HepG2 (cell line): Measurements from ENCODE around the gene DNASE2B. TPM values are rescaled to one million over a fixed set of nuclear protein-coding genes. Genes with fewer than 3 reads are reported as not detected.

Source experiments
- ATAC-seq: fragments of 200-7000 bp; cut with Tn5 transposase; 3 replicates; pipeline ENCODE4 v1.9.1; 2020; ENCODE audit warnings: mild to moderate bottlenecking, moderate library complexity
- BruUV-seq: library from RNA; stranded (reverse); fragments of 400-500 nt; replicated peaks from 2 replicates; lab custom pipeline; 2021; lab: Mats Ljungman, UMichigan
- CTCF ChIA-PET: fragments of 300-600 bp; formaldehyde crosslinking; extraction: SDS; loops from one replicate; lab custom pipeline; 2021; ENCODE audit warnings: low total read pairs, inconsistent platforms, low intra/inter-chr PET ratio; lab: Yijun Ruan, JAX
- POLR2A ChIA-PET: fragments of 350-600 bp; sonication (Branson Sonifier 250); formaldehyde crosslinking; loops from one replicate; lab custom pipeline; 2020; ENCODE audit warnings: antibody characterized with exemption, inconsistent platforms; lab: Yijun Ruan, JAX
- DNase-seq: peaks from one replicate; pipeline ENCODE4 v3.0.0-alpha.2; 2015; ENCODE audit warnings: low spot score
- FAIRE-seq: peaks from 3 replicates; lab custom pipeline; 2011; peaks lifted over from hg19 to GRCh38; lab: Jason Lieb, UNC
- H2AFZ ChIP-seq: one replicate; pipeline ENCODE4 v1.6.1; 2011; ENCODE audit warnings: low read length, inconsistent platforms
- H3K27ac ChIP-seq: fragments of 300-600 bp; 3 replicates; pipeline ENCODE4 v1.8.0; 2011; ENCODE audit warnings: mixed run types, mild to moderate bottlenecking, mixed read lengths, low read length, inconsistent platforms; ENCODE audit not compliant: insufficient read depth; ENCODE audit errors: extremely low read length
- H3K27me3 ChIP-seq, 2 experiments: fragments of 200-600 bp in 1 of 2; 2 replicates in 1 of 2; 3 replicates in 1 of 2; pipeline versions ENCODE4 v1.6.0 to v1.8.0; 2011; ENCODE audit warnings: low read length in 2 of 2, mild to moderate bottlenecking in 2 of 2, moderate library complexity in 2 of 2, inconsistent platforms in 1 of 2; ENCODE audit not compliant: insufficient read depth in 2 of 2, control insufficient read depth in 1 of 2
- H3K36me3 ChIP-seq, 2 experiments: fragments of 200-600 bp in 1 of 2; replicated peaks in 1 of 2; 2 replicates in 1 of 2; 3 replicates in 1 of 2; pipeline versions ENCODE4 v1.5.1 to v1.8.0; 2011; ENCODE audit warnings: low read length in 2 of 2, inconsistent platforms in 1 of 2; ENCODE audit not compliant: insufficient read depth in 2 of 2, control insufficient read depth in 1 of 2
- H3K4me1 ChIP-seq: 2 replicates; pipeline ENCODE4 v1.5.1; 2012; ENCODE audit warnings: low read length, inconsistent platforms; ENCODE audit not compliant: insufficient read depth
- H3K4me2 ChIP-seq: 2 replicates; pipeline ENCODE4 v1.6.0; 2011; ENCODE audit warnings: low read depth, low read length, inconsistent platforms
- H3K4me3 ChIP-seq, 3 experiments: fragments of 200-600 bp in 1 of 3; sonication (generic), shearing (Covaris generic) in 1 of 3; replicated peaks in 1 of 3; 2 replicates each; pipeline ENCODE4 v1.5.1; 2011 to 2016; ENCODE audit warnings: low read length in 3 of 3, inconsistent platforms in 2 of 3, low read depth in 2 of 3, mild to moderate bottlenecking in 2 of 3, control low read depth in 1 of 3, mixed read lengths in 1 of 3; ENCODE audit not compliant: insufficient read depth in 1 of 3
- H3K79me2 ChIP-seq: one replicate; pipeline ENCODE4 v1.6.1; 2011; ENCODE audit warnings: low read length, inconsistent platforms; ENCODE audit not compliant: insufficient read depth
- H3K9ac ChIP-seq: 2 replicates; pipeline ENCODE4 v1.6.0; 2011; ENCODE audit warnings: mild to moderate bottlenecking, low read depth, low read length, inconsistent platforms; ENCODE audit not compliant: insufficient read depth
- H3K9me3 ChIP-seq: 2 replicates; pipeline ENCODE4 v1.5.1; 2012; ENCODE audit warnings: mild to moderate bottlenecking, low read length
- H4K20me1 ChIP-seq: 2 replicates; pipeline ENCODE4 v1.6.0; 2011; ENCODE audit warnings: inconsistent platforms, mild to moderate bottlenecking, low read length, moderate library complexity; ENCODE audit not compliant: insufficient read depth
- CEBPB ChIP-seq: IDR thresholded peaks from 2 replicates; pipeline ENCODE4 v1.6.1; 2011; ENCODE audit warnings: low read depth, low read length, improper control_type of control experiment, borderline replicate concordance
- YY1 ChIP-seq: IDR thresholded peaks from 2 replicates; pipeline ENCODE4 v1.6.1; 2011; ENCODE audit warnings: low read length, low read depth, moderate library complexity, mild to moderate bottlenecking; ENCODE audit not compliant: insufficient read depth, insufficient replicate concordance
- ZFP36 ChIP-seq: fragments of 150-350 bp; IDR thresholded peaks from 2 replicates; pipeline ENCODE4 v1.6.1; 2018; ENCODE audit warnings: borderline replicate concordance, low read length, low read depth; ENCODE audit not compliant: partially characterized antibody
- ZNF432 ChIP-seq: sonication (generic); formaldehyde crosslinking; IDR thresholded peaks from 2 replicates; pipeline ENCODE4 v1.5.0; 2020; ENCODE audit warnings: missing genetic modification reagents, mild to moderate bottlenecking, borderline replicate concordance
- WGBS: methylation state at CpG from one replicate; pipeline ENCODE4 v1.1.6; 2017; ENCODE audit warnings: low lambda C conversion rate; 5-methylcytosine and 5-hydroxymethylcytosine counted together
- in situ Hi-C: cut with HindIII; loops from 2 replicates; pipeline ENCODE4 v1.10.0; 2017; ENCODE audit warnings: low pct_unique_long_range_greater_than_20kb; ENCODE audit not compliant: extremely low pct_ligation_motif_present
- intact Hi-C: fragments of 100-400 bp; cut with micrococcal nuclease; formaldehyde crosslinking; loops from one replicate; pipeline ENCODE4 v1.10.0; 2022; ENCODE audit not compliant: unreplicated experiment
- polyA plus RNA-seq, 8 experiments: library from polyadenylated mRNA; depleted of rRNA in 3 of 8; stranded (reverse) in 7 of 8; unstranded in 1 of 8; fragments of >200 nt; fragmentation: Illumina TruSeq in 4 of 8; extraction: Trizol in 4 of 8; gene quantifications; 2 replicates each; pipeline versions ENCODE4 v1.2.1 to v1.2.3, GENCODE V29; 2011 to 2016; ENCODE audit warnings: low read depth in 4 of 8, missing spikeins in 1 of 8, mixed read lengths in 1 of 8; ENCODE audit not compliant: insufficient read depth in 1 of 8
- total RNA-seq, 5 experiments: library from RNA; depleted of rRNA; stranded (reverse); fragments of >200 nt; fragmentation: Illumina TruSeq; extraction: Trizol; gene quantifications; 2 replicates each; pipeline ENCODE4 v1.2.3, GENCODE V29; 2016; ENCODE audit warnings: low read depth in 1 of 5
- TF ChIP-seq, protein P1 (sequence below): sonication (generic); formaldehyde crosslinking; IDR thresholded peaks from 2 replicates; pipeline ENCODE4 v1.5.1; 2020; ENCODE audit warnings: mild to moderate bottlenecking, missing genetic modification reagents, moderate library complexity

DNASE2B gene
- total and polyA plus RNA-seq, 2 of the 13 experiments (the other 11 are each of a cell fraction or from before 2014, with no cell fraction given) = not detected

- Histone ChIP-seq H3K4me2 (no peak overlapping the region), H3K4me3 (no peak overlapping the region), H3K79me2 (no peaks in the 10 kb centered on the region), H3K4me1 (no peaks in the 10 kb centered on the region), H3K9ac (no peak overlapping the region), H3K36me3 (no peaks in the 10 kb centered on the region), H3K9me3 (no peaks in the 10 kb centered on the region), H3K27ac (no peak overlapping the region), H4K20me1 (no peaks in the 10 kb centered on the region), H3K27me3 (no peaks in the 10 kb centered on the region), H2AFZ (no peak overlapping the region)
- ChIA-PET POLR2A (no interaction called here), CTCF (no interaction called here)
- in situ Hi-C loops = no loop called here
- WGBS = 2% methylated on average over 4 of the region's 4 CpGs
- no peak for FAIRE-seq
- no peak for TF ChIP-seq ZFP36
- TF ChIP-seq, protein P1, sequence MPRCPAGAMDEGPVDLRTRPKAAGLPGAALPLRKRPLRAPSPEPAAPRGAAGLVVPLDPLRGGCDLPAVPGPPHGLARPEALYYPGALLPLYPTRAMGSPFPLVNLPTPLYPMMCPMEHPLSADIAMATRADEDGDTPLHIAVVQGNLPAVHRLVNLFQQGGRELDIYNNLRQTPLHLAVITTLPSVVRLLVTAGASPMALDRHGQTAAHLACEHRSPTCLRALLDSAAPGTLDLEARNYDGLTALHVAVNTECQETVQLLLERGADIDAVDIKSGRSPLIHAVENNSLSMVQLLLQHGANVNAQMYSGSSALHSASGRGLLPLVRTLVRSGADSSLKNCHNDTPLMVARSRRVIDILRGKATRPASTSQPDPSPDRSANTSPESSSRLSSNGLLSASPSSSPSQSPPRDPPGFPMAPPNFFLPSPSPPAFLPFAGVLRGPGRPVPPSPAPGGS = no peak
- intact Hi-C loops = no loop called here
- DNase-seq = no peak
- no peak for ATAC-seq
- no TSS peak for BruUV-seq
Measured at GRCh38 chr1:84410328-84411095, 12.2 kb downstream of the DNASE2B start.

GRCh38 chr1:84412316-84412942 is 14.1 kb downstream of the DNASE2B start:
- DNase-seq = no peak
- CTCF ChIA-PET = no interaction called here
- Histone ChIP-seq H3K4me2 (no peak overlapping the region), H2AFZ (no peak overlapping the region), H3K4me1 (no peaks in the 10 kb centered on the region), H3K36me3 (no peaks in the 10 kb centered on the region), H3K79me2 (no peaks in the 10 kb centered on the region), H4K20me1 (no peaks in the 10 kb centered on the region)
- no TSS peak for BruUV-seq
- WGBS = 31% methylated on average over 7 of the region's 7 CpGs
- ATAC-seq = no peak
- in situ Hi-C loops = no loop called here
- no peak for FAIRE-seq
- intact Hi-C loops = no loop called here
- POLR2A ChIA-PET = no interaction called here
- TF ChIP-seq CEBPB (no peak), ZNF432 (CRISPR knock-in tag) (no peak), YY1 (no peak)
- TF ChIP-seq, all 625 proteins: peak for 0
- H3K4me3 ChIP-seq = no peak overlapping the region
- no peak overlapping the region for H3K9ac ChIP-seq
- H3K27ac ChIP-seq = no peak overlapping the region
- no peaks in the 10 kb centered on the region for H3K27me3 ChIP-seq
- no peaks in the 10 kb centered on the region for H3K9me3 ChIP-seq
